GM18508 (cell line): ENCODE results near the gene KAT7.
"Not testable (repeated sequence)": the region's sequence is repeated elsewhere in the genome, so short reads cannot be mapped to it uniquely, and the experiment has no call there.

Experiments used
- ATAC-seq: cut with Tn5 transposase; IDR thresholded peaks from one replicate; pipeline ENCODE4 v1.9.1; 2021; ENCODE audit warnings: moderate number of reproducible peaks; ENCODE audit not compliant: insufficient read depth, unreplicated experiment

KAT7 gene

DNA sequence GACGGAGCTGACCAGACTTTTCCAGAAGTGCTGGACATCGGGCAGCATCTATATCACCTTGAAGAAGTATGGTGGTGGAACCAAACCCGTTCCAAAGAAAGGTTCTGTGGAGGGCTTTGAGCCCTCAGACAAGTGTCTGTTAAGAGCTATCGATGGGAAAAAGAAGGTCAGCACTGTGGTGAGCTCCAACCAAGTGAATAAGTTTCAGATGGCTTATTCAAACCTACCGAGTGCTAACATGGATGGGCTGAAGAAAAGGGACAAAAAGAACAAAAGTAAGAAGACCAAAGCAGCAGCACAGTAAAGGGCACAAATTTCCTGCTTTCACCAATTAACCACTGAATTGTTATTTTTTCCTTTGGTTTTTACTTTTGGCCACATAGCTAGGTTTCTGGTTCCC is 6.9 kb downstream of the KAT7 start:
- ATAC-seq: no peak

DNA sequence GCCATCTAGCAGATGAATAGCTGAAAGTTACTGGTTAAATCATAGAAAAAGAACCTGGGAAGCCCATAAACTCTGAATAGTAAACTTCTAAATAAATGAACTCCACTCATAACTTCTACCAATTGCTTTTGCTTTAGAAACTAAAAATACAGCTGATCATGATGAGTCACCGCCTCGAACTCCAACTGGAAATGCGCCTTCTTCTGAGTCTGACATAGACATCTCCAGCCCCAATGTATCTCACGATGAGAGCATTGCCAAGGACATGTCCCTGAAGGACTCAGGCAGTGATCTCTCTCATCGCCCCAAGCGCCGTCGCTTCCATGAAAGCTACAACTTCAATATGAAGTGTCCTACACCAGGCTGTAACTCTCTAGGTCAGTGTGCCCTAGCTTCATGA is 9.7 kb downstream of the KAT7 start:
- ATAC-seq: no peak

DNA sequence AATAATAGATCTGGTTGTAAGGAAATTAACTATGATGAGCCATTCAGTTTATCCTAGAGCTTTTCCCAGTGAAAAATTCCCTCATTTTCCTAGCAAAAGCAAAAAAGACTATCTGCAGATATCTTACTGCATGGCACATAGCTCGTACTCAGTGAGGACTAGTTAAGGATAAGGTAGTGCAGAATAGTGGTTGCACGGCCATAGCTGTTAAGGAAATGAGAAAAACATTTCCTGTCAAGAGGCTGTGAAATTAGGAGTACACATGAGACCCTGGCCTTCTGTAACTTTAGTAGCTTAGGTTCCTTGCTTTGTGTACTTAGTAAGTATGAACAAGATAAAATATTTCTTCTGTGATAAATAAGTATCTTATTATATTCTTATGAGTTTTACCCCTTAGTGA is 10.3 kb downstream of the KAT7 start:
- ATAC-seq: no peak

DNA sequence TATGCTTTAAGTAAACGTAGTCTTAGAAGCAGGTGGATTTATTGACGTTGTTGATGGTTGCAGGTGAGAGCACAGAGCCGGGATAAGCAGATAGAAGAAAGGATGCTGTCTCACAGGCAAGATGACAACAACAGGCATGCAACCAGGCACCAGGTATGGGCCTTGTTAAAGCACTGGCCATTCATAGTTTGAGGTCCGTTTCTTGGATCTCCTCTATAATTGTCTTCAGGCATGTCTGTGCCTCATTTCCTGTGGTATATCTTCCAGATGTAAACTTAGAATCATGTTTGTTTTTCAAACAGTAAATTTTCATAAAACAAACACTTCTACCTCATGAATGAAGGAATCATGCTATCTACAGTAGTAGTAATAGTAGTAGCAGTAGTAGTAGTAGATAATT is 20.6 kb downstream of the KAT7 start:
- ATAC-seq: no peak

DNA sequence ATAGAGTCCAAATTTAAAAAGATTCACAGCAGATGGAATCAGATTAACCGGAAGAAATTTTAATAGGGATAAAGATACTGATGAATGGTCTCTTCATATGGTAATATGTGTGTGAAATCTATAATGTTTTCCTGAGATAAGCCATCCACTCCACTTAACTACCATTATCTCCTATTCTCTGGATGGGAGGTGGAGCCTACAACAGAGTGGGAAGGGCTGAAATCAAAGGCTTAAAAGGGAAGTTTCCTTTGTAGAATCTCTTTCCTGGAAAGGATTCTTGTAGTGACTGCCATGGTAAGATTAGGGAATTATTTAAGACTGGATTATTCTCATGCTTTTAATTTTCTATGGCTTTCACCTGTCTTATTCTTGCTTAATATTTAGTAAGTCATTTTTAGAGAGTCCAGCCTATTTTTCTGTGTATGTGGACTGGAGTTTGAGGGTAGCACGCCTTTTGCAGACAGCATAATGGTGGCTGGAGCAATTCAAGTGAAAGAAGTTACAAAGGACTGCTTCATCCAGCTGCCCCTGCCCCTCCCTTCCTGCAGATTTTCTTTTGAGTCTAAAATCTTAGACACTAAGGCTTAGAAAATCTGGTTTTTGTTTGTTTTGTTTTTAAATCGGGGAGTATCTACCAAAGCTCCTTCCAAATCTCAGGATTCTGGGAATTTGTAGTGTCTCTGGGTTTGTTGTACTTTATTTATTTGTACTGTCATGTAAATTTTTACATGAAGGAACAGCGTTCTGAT is 26.5 kb downstream of the KAT7 start:
- ATAC-seq: no peak

DNA sequence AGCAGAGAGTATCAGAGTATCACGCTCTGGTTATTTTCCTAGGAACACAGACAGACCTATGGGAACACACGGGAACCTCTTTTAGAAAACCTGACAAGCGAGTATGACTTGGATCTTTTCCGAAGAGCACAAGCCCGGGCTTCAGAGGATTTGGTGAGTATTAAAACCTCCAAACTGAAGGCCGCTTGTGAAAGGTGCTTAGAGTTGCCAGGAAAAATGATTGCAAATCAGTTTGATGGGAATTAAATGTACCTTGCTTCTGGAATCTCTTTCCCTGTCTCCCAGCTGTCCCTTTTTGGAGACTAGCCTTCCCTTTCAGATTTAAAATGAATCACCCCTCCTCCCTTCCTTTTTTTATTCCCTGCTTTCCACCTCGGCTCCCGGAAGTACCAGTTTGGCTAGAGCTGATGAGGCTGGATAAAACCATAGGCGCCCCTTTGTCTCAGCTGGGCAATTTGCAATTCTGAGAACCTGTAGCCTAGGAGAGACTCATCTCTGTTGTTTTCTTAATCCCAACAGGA is 27.3 kb downstream of the KAT7 start:
- no peak for ATAC-seq

DNA sequence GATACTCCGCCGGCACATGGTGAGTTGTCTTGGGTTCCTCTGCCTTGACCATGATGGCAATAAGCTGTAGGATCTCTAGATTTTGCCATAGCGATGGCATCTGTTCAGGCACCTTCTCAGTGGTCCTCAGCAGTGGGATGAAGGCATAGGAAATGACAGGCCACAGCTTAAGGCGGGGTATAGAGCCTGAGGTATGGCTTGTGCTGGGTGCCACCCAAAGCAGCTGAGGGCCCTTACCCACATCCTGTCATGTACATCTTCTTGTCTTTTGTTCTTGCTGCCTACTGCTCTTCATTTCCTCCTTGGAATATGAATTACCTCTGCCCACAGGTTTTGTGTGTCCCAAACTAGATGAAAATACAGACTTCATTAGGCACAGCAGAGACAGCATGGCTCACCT is 29.5 kb downstream of the KAT7 start:
- ATAC-seq: no peak

DNA sequence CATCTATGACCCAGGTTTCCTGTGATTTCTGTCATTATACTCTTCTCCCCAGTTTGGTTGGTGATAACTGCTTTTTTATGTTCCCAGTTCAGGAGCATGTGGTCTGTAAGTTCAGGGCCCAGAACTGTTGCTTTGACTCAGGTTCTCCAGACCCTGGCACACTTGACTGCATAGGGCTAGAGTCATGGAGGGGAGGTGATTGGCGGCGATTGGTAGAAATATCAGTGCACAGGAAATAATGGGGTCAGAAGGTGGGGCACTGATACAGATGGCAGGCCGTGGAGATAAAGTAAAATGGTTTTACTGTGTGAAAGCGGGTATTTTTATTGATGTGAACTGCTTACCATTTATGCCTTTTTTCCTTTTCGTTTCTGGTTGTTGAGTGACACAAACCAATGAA is 30.7 kb downstream of the KAT7 start:
- no peak for ATAC-seq

DNA sequence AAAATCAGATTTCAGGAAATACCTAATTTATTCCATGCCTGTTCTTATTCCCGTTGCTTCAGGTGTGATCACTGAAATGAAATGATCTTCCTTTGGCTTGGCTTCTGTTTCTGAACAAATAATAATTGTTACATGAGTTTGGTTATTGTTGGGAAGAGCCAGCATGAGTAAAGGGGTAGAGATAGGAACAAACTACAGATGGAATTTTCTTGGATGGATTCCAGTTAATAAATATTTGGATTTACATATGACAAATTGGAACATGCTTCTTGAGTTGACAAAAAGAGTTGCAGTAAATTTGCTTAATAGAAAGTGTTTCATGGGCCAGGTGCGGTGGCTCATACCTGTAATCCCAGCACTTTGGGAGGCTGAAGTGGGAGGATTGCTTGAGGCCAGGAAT is 31.2 kb downstream of the KAT7 start:
- ATAC-seq: no peak

DNA sequence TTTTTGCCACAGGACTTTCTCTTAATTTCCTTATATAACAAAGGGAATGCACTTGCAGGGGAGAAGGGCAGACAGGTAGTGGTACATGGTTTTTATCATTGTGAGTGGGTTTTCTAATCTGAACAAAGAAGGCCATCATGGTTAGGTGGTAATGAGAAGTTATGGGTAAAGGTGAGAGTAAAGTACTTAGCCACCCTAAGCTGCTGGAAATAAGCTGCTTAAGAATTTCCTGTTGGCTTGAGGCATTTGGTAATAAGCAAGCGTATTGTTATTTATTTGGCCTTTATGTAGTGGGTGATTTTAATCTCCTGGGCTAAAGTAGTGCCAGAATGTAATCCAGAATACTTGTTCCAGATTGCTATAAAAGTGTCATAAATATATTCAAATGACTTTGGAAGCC is 32.3 kb downstream of the KAT7 start:
- ATAC-seq: no peak

DNA sequence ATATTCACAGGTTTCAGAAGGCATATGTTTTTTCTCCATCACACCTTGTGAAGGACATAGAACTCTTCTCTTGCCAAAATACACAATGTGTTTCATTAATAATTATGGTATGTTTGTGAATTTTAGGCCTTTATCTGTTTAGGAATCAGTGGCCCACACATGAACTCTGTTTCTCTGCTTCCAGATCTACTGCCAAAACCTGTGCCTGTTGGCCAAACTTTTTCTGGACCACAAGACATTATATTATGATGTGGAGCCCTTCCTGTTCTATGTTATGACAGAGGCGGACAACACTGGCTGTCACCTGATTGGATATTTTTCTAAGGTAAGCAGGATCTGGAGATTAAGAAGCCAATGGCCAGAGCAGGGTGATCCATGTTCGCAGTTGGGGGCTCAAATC is 33.0 kb downstream of the KAT7 start:
- ATAC-seq: no peak

DNA sequence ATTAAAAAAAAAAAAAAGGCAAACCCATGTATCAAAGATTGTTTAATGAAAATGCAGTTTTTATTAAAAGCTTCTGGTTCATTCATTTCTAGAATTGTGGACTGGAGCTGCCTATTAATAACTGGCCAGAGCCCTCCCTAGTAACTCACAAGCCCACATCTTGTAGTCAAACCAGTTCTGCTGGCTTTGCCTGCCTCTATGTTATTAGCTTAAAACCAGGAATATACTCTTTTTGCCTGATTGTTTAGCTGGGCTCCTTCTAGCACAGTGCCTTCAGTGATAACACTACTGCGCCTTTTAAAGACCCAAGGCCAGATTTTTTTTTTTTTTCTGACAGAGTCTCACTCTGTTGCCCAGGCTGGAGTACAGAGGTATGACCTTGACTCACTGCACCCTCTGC is 33.4 kb downstream of the KAT7 start:
- ATAC-seq: no peak

DNA sequence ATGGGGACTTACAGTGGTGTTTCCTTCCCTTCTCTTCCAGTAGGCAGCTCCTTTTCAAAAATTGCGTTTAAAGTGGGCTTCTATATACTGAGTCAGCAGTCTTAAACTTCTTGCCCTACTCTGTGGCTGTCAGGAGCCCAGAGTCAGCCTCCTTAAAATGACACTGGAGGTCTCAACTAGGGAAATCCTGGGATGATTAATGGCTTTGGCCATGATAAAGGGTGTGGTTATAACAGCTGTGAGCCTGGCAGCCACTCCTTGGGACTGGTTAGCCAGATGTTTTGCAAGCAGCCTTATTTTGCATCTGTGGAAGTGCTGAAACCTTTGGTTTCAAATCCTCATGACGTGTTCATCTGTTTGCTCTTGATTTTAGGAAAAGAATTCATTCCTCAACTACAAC is 34.3 kb downstream of the KAT7 start:
- no peak for ATAC-seq

DNA sequence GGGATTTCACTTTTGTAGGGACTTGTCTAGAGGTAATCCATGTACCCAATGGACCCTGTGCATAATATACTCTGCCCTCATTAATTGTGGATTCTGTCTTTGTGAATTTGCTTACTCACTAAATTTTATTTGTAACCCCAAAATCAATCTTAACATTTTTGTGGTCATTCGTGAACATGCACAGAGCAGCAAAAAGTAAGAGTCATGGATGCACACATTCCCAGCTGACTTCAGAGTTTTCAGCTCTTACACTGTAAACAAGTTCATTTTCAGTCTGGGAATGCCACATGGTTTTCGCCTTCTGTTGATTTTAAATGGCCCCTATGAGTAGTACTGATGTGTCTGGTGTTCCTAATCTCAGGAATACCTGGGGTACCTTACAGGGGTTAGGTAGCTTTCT is 35.1 kb downstream of the KAT7 start:
- ATAC-seq: no peak

DNA sequence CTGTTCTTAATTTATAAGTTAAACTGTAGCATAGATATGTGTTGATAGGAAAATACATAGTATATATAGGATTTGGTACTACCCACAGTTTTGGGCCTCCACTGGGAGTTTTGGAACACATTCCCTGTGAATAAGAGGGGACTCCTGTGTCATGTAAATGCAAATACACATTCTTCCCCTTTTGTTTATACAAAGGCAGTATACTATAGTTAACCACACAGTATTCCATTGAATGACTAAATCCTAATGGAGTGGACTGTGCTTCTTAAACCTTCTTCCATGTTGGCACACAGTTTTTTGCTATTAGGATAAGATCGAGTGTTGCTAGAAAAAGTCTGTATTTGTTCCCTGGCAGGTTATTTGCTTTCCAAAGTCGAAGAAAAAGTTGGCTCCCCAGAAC is 37.2 kb downstream of the KAT7 start:
- ATAC-seq: no peak

DNA sequence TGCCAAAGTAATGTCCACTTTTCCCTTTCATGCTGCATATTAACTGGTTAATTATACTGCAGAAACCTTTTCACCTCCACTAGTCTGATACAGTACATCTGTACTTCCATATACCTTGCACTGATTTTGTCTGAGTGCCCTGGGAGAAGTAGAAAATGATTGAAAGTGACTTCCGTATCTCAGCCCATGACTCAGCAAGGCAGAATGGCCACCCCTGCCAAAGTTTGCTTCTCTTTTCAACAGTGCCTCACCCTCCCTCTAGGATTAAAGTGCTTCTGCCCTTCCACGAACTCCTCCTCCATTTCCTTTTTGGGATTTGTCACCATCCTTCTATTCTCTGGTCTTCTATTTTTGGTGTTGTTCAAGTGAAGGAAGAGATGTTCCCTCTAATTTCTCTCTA is 39.8 kb downstream of the KAT7 start:
- ATAC-seq: not testable (repeated sequence)

DNA sequence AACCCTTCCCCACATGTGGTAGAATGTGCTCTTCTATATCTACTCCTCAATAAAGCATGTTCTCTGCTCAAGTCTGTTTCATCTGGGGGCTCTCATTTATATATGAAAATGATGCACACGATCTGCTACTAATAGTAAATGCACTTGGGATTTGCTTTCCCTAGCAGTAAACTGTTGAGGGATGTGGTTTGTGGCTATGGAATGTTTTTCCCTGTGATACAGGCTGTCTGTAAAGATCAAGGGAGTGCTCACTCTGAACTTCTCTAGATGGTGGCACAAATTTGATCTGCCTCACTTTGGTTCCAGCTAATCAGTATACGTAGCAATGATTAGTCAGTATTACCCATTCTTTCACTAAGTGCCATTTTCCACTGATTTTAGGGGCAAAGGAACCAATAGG is 40.5 kb downstream of the KAT7 start:
- ATAC-seq: no peak

DNA sequence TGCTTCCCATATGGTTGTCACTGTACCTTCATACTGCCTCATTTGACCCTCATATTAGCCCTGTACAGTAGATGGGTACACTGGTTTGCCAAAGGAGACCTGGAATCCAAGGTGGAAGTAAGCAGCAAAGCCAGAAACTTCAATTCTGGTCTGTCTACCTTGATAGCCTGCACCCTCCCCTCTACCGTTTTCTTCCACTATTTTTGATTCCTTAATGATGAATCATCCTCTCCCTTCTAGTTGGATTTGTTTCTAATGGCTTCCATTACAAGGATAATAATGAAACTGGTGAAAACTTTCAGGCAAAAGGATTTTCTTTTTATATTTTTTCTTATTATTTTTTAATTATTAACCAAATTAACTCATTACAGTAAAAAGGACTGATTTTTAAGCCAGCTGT is 42.1 kb downstream of the KAT7 start:
- ATAC-seq: no peak

DNA sequence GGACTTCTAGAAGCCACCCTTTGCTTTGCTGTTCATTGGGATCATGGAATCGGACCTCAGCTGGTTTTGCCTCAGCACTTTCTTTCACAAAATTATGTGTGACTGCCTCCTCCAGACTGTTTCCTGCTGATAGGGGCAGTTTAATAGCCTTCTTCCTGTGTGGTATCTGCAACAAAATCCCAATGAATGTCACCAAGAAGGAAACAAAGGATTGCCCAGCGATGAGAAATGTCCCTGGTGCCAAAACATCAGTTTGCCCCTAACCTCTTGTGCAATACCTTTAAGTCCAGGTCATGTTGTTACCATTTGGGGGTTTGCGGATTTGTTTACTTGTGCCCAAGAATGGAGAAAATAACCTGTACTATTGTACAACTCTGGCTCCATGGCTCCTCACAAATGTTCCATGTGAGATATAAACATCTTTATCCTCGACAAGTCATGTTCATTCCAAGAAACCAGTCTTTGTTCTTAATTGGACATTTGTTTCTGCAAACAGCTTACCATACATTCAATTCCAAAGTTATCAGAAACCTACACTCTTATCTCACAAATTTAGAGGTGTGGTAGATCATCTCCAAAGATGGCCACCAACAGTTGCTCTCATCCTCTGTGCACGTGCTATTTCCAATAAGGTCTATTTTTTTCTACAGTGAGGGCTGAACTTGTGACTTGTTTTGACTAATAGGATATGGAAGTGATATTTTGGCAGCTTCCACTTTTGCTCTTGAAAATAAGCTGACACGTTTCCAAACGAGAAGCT is 44.5 kb downstream of the KAT7 start:
- ATAC-seq: no peak

DNA sequence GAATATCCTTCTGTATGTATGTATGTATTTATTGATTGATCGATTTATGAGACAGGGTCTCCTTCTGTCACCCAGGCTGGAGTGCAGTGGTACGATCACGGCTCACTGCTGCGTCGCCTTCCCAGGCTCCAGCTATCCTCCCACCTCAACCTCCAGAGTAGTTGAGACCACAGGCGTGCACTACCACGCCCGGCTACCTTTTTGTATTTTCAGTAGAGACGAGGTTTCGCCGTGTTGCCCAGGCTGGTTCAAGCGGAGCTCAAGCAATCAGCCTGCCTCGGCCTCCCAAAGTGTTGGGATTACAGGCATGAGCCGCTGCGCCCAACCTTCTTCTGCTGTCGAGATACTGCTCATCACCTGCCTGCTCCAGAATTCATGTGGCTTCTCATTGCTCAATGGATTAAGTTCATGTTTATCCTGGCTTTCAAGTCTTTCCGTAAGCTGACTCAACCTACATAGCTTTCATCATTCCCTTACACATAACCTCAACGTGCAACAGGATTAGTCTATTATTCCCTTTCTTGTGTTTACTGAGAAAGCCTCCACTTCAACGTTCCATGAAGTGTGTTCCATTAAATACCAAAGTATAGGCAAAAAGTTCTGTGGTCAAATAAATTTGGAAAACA is 45.8 kb downstream of the KAT7 start:
- no peak for ATAC-seq

DNA sequence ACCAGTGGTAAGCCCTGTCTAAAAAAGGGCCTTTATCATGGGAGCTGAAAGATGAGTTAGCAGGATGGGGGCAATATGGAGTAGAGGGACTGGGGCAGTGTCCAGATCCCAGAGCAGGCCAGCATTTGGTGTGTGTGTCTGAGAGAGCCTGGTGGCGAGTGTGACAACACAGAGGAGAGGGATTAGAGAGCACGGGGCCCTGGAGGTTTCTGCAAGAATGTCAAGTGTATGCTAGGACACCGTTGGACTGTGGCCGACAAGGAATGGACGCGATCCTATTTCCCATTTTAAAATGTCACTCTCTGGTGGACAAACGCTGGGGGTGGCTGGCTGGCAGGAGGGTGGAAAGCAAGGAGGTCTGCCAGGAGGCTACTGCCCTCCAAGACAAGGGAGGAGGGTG is 47.0 kb downstream of the KAT7 start:
- no peak for ATAC-seq
